Astrocyte of the spinal cord (primary cell): ENCODE data around the gene TMEM74B.

Experiments used
- DNase-seq: peaks from one replicate; pipeline ENCODE4 v3.0.0; 2011; ENCODE audit warnings: low read depth, low spot score
- H3K4me3 ChIP-seq: 2 replicates; pipeline ENCODE4 v1.5.1; 2011; ENCODE audit warnings: low read depth, mild to moderate bottlenecking, low read length, moderate library complexity
- CTCF ChIP-seq: IDR thresholded peaks from 2 replicates; pipeline ENCODE4 v1.5.1; 2012; ENCODE audit warnings: low read depth, mild to moderate bottlenecking, low read length, inconsistent platforms
- in situ Hi-C: cut with HindIII; loops from 2 replicates; pipeline ENCODE4 v1.10.0; 2017; ENCODE audit warnings: low sequenced_read_pairs

The TMEM74B gene

DNA sequence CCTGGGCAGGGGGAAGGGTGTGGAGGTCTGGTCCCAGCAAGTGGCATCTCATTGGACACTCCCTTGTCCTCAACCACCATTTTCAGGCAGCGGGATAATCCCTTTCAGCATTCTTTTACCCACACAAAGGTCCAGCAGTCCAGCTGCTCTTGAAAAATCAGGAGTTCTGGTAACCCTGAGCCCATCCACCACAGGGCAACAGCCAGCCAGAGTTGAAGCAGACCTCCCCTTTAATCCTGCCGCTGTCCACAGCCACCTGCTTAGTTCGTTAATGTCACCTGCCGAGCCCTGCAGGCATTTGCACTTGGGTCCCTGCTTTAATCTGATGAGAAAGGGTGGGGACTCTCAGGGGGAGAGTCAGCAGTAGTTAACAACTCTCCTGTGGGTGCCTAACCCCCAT lies 11.1 kb downstream of the TMEM74B start:
- H3K4me3 ChIP-seq = no peak overlapping the region
- no peak for TF ChIP-seq CTCF
- DNase-seq = no peak
- in situ Hi-C loops = no loop called here

DNA sequence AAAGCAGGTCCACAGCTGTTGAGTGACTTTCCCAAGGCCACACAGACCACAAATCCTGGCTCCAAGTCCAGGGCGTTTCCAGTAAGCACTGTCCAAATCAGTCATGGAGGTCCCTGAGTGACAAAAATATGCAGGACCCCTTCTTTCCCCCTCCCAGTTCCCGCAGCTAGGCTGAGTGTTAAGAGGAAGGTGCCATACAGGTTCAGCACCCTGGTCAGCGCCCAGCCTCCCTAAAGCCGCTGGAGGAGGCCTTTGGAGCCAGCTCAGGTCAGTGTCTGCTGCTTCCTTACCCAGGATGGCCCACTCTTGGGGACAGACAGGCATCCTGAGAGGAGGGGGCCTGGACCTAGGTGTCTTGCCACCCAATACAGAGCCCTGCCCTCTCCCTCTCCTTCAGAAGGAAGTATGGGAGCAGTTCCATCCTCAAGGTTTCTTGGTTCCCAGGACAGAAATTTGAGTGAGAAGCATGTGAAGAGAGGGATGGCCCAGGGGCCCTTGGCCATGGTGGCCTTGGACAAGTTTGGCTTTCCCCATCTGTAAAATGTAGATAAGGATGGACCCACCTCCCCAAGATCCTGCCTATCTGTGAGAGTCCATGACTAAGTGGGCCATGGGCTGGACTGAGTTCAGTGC lies 13.2 kb downstream of the TMEM74B start:
- DNase-seq = peak; percentile 38
- no peak overlapping the region for H3K4me3 ChIP-seq
- TF ChIP-seq CTCF = no peak
- in situ Hi-C loops = no loop called here

DNA sequence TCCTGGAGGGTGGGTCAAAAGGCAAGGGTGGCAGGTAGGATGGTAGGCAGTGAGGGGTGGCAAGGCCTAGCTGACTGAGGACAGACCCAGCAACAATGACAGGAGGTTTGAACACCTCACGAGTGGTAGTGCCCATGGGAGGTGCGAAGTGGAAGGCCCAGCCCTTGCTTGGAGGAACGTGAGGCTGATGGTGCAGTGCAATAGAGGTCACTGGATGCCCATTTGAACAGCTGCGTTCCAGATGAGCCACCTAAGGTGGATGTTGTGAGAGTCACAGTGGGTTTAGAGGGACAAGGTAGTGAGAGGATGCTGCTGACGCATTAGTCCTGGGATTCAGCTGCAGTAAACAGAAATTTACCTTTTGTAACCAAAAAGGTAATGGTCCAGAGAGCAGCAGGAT lies 15.6 kb downstream of the TMEM74B start:
- TF ChIP-seq CTCF = no peak
- no peak overlapping the region for H3K4me3 ChIP-seq
- in situ Hi-C loops = no loop called here
- DNase-seq = no peak

DNA sequence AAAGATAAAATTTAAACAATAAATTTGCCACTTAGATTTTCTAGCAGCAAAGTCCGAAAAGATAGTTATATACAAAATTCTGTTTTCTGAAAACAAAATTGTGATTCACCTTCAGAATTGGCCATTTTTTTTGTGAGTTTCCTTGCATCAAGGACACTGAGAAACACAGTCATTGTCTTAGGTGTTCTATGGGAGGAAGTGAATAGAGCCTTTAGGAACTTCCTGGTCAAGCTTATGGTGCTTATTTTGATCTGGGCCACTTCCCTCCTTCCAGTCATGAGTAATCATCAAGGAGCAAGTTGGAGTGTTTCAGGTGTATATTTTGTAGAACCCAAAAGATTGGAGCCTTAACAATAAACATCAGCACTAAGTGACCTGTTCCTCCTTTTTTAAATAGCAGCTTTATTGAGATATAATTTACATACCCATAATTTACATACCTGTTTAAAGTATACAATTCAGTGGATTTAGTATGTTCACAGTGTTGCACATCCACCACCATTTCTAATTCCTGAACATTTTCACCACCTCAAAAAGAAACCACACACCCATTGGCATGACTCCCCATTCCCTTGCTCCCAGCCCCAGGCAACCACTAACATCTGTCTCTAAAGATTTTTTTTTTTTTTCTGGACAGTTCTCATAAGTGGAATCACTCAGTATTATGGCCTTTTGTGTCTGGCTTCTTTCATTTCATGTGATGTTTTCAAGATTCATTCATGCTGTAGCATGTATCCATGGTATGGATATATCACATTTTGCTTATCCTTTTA lies 17.6 kb downstream of the TMEM74B start:
- DNase-seq = no peak
- no peak overlapping the region for H3K4me3 ChIP-seq
- in situ Hi-C loops = no loop called here
- TF ChIP-seq CTCF = no peak

DNA sequence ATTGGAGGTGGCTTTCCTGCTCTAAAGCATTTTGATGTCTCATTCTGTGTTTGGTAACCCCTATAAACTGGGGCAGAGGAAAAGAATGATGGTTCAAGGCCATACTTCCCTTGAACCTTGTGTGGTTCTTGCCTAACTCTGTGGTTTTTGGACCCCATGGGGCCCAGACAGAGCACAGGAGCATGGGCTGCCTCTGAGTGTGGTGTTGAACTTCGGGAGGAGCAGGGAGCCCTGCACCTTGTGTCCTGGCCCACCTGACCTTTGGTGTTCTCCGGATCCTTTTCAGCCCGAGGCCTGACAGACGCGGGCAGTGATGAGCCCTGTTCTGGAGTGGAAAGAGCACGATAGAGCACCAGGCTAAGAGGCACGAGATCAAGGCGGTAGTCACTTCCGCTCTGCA lies 18.8 kb downstream of the TMEM74B start:
- no peak for TF ChIP-seq CTCF
- in situ Hi-C loops = no loop called here
- DNase-seq = no peak
- H3K4me3 ChIP-seq = no peak overlapping the region

DNA sequence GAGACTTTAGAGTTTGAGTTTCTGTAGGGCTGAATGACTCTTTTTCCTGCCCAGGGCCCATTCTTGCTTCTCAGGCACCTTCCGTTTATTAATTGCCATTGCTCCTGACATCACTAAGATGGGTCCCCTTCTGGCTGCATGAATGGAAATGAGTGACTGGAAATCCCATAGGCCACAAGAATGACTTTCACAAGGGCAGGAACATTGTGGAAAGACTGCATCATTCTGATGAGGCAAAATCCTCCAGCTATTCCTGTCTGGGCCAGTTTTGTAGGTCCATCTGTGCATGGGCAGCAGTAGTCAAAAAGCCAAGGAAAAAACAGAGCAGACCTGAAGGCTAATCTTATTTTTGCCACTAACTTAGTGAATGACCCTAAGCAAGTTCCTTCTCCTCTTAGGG lies 19.3 kb downstream of the TMEM74B start:
- TF ChIP-seq CTCF = no peak
- in situ Hi-C loops = no loop called here
- DNase-seq = no peak
- H3K4me3 ChIP-seq = no peak overlapping the region
